ENCODE data around the gene ZCCHC9. TPM values are rescaled to one million over a fixed set of nuclear protein-coding genes. Genes with fewer than 3 reads are reported as not detected.
"Not testable (repeated sequence)": the region's sequence is repeated elsewhere in the genome, so short reads cannot be mapped to it uniquely, and the experiment has no call there.

Gene ZCCHC9
- total RNA-seq, 4 donors from 2014 or later = 14.0 to 22.8 (median 19.9) TPM

DNA sequence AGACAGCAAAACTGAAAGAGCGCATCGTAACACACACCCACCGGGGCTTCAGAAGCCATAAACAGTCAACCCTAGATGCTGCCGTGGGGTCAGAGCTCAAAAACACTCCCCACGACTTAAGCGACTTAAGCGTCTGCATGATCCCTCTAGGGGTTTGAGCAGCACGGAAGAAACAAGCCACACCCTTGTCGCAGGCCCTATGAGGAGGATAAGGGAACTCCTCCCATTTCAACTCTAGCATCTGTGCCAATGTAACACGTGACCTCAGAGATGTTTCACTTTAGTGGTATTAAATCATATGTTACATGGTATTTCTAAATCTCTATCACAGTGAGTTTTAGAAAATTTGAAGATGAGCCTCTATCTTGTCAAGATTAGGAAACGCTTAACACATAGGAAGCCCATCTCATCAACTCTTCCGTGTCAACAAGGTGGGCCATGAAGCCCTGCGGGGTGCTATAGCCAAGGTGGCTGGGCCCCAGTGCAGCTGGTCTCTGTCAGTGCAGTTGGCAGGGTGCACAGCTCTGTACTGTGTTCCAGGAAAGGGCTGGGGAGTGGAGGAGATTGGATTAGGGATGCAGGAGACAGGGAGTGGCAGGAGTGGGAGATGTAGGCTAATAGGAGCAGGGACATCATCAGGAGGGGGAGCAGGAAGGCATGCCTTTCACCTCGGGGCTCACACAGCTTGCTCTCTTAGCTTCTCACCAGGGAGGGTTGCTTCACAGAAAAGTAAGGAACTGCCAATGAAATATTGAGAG, 33.1 kb downstream of the ZCCHC9 start:
- no peak for TF ChIP-seq POLR2AphosphoS5 (IDR thresholded peaks at IDR 0.05)
- no peak for TF ChIP-seq POLR2A (IDR thresholded peaks at IDR 0.05)
- TF ChIP-seq EP300 (IDR thresholded peaks at IDR 0.05) = no peak
- TF ChIP-seq, protein P1, sequence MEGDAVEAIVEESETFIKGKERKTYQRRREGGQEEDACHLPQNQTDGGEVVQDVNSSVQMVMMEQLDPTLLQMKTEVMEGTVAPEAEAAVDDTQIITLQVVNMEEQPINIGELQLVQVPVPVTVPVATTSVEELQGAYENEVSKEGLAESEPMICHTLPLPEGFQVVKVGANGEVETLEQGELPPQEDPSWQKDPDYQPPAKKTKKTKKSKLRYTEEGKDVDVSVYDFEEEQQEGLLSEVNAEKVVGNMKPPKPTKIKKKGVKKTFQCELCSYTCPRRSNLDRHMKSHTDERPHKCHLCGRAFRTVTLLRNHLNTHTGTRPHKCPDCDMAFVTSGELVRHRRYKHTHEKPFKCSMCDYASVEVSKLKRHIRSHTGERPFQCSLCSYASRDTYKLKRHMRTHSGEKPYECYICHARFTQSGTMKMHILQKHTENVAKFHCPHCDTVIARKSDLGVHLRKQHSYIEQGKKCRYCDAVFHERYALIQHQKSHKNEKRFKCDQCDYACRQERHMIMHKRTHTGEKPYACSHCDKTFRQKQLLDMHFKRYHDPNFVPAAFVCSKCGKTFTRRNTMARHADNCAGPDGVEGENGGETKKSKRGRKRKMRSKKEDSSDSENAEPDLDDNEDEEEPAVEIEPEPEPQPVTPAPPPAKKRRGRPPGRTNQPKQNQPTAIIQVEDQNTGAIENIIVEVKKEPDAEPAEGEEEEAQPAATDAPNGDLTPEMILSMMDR (IDR thresholded peaks at IDR 0.05) = no peak
- no peak for DNase-seq (ENCODE audit: low spot score in 2 of 2)
- no peak overlapping the region for H3K27ac ChIP-seq
- no peaks in the 10 kb centered on the region for H3K36me3 ChIP-seq
- H3K4me3 ChIP-seq = peak overlapping the region; percentile 14
- H3K9me3 ChIP-seq = no peaks in the 10 kb centered on the region
- WGBS = 60% methylated on average over 14 of the region's 14 CpGs
- no peaks in the 10 kb centered on the region for H3K27me3 ChIP-seq
- H3K4me1 ChIP-seq = no peaks in the 10 kb centered on the region

DNA sequence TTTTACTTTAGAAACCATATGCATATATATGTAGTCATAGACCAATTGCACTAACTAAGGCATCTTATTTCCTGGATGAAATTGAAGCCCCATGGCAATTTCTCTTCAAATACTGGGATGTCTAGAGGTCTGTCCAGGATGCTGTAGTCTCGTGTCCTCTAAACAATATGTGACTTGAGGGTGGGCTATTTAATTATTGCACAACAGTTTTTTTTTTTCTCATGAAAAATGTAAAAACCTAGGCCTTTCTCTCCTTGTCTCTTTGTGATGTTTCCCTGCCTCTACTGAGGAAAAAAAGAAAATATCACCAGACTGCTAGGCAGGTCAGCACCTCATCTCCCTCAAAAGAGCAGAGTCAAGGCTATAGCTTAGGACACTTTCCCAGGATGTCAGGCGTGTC, 34.6 kb downstream of the ZCCHC9 start:
- WGBS = 77% methylated on average over 2 of the region's 2 CpGs
- Histone ChIP-seq H3K27me3 (no peaks in the 10 kb centered on the region), H3K36me3 (no peaks in the 10 kb centered on the region), H3K4me1 (no peaks in the 10 kb centered on the region), H3K9me3 (no peaks in the 10 kb centered on the region), H3K4me3 (no peak overlapping the region), H3K27ac (no peak overlapping the region)
- TF ChIP-seq, protein P1 (IDR thresholded peaks at IDR 0.05) = no peak
- TF ChIP-seq POLR2A (IDR thresholded peaks at IDR 0.05) = no peak
- no peak for TF ChIP-seq POLR2AphosphoS5 (IDR thresholded peaks at IDR 0.05)
- TF ChIP-seq EP300 (IDR thresholded peaks at IDR 0.05) = no peak
- no peak for DNase-seq (ENCODE audit: low spot score in 2 of 2)

GRCh38 chr5:81336556-81336955, 35.2 kb downstream of the ZCCHC9 start:
- Histone ChIP-seq H3K4me1 (no peaks in the 10 kb centered on the region), H3K4me3 (no peak overlapping the region), H3K9me3 (no peaks in the 10 kb centered on the region), H3K36me3 (no peaks in the 10 kb centered on the region), H3K27me3 (no peaks in the 10 kb centered on the region), H3K27ac (no peak overlapping the region)
- TF ChIP-seq, protein P1 (IDR thresholded peaks at IDR 0.05) = no peak
- no peak for TF ChIP-seq EP300 (IDR thresholded peaks at IDR 0.05)
- TF ChIP-seq POLR2A (IDR thresholded peaks at IDR 0.05) = no peak
- no peak for TF ChIP-seq POLR2AphosphoS5 (IDR thresholded peaks at IDR 0.05)
- WGBS = 45% methylated on average over 1 of the region's 1 CpG
- no peak for DNase-seq (ENCODE audit: low spot score in 2 of 2)

- WGBS = 93% methylated on average over 2 of the region's 2 CpGs
- H3K9me3 ChIP-seq = no peaks in the 10 kb centered on the region
- H3K27ac ChIP-seq = no peak overlapping the region
- TF ChIP-seq POLR2AphosphoS5 (IDR thresholded peaks at IDR 0.05) (no peak), EP300 (IDR thresholded peaks at IDR 0.05) (no peak), POLR2A (IDR thresholded peaks at IDR 0.05) (no peak)
- TF ChIP-seq, protein P1 (IDR thresholded peaks at IDR 0.05) = no peak
- no peaks in the 10 kb centered on the region for H3K4me1 ChIP-seq
- H3K27me3 ChIP-seq = no peaks in the 10 kb centered on the region
- no peaks in the 10 kb centered on the region for H3K36me3 ChIP-seq
- no peak for DNase-seq (ENCODE audit: low spot score in 2 of 2)
- H3K4me3 ChIP-seq = no peak overlapping the region
Observed at GRCh38 chr5:81337803-81338202, 36.4 kb downstream of the ZCCHC9 start.

DNA sequence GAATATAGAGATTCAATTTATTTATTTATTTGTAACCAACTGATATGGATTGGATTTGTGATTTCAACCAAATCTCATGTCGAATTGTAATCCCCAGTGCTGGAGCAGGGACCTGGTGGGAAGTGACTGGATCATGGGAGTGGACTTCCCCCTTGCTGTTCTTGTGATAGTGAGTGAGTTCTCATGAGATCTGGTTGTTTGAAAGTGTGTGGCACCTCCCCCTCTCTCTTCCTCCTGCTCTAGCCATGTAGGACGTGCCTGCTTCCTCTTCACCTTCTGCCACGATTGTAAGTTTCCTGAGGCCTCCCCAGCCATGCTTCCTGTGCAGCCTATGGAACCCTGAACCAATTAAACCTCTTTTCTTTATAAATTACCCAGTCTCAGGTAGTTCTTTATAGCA, 36.8 kb downstream of the ZCCHC9 start:
- not testable (repeated sequence) for H3K27ac ChIP-seq; H3K9me3 ChIP-seq; H3K4me1 ChIP-seq; H3K36me3 ChIP-seq; DNase-seq (ENCODE audit: low spot score in 2 of 2); H3K27me3 ChIP-seq; H3K4me3 ChIP-seq
- 78% methylated on average over 3 of the region's 3 CpGs for WGBS

DNA sequence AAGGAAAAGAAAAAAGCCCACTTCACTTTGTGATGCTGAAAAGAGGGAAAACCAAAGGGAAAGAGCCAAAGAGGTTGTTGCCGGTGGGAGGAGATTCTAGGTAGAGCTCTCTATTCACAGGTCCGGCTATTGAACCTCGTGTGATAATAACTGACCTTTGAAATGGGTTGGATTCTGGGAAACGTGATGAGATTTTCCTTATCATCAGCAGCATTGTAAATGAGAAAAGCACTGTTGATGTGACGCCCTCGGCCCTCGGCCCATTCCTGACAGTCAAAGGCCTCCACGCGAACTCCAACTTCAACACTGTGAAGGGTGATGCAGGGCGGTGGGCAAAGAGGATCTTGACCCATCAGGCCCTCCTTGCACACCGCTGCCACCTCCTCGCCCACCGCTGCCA, 43.3 kb downstream of the ZCCHC9 start:
- no peaks in the 10 kb centered on the region for H3K9me3 ChIP-seq
- no peaks in the 10 kb centered on the region for H3K4me1 ChIP-seq
- no peak overlapping the region for H3K27ac ChIP-seq
- H3K4me3 ChIP-seq = no peak overlapping the region
- 92% methylated on average over 12 of the region's 13 CpGs for WGBS
- no peak for TF ChIP-seq POLR2A (IDR thresholded peaks at IDR 0.05)
- TF ChIP-seq, protein P1 (IDR thresholded peaks at IDR 0.05) = no peak
- TF ChIP-seq POLR2AphosphoS5 (IDR thresholded peaks at IDR 0.05) = no peak
- TF ChIP-seq EP300 (IDR thresholded peaks at IDR 0.05) = no peak
- no peak for DNase-seq (ENCODE audit: low spot score in 2 of 2)
- no peaks in the 10 kb centered on the region for H3K27me3 ChIP-seq
- no peaks in the 10 kb centered on the region for H3K36me3 ChIP-seq
